Panc1 (cell line): Measurements from ENCODE around the gene TNFAIP8L3. TPM values are rescaled to one million over a fixed set of nuclear protein-coding genes. Genes with fewer than 3 reads are reported as not detected.

Experiments
- ATAC-seq: fragments of 200-7000 bp; cut with Tn5 transposase; 2 replicates; pipeline ENCODE4 v1.9.1; 2020; ENCODE audit warnings: mild to moderate bottlenecking, moderate library complexity
- BruUV-seq: library from RNA; stranded (reverse); fragments of 400-500 nt; replicated peaks from 2 replicates; lab custom pipeline; 2021; lab: Mats Ljungman, UMichigan
- CTCF ChIA-PET: fragments of 300-600 bp; sonication (Branson Sonifier 250); formaldehyde crosslinking; loops from one replicate; lab custom pipeline; 2022; ENCODE audit warnings: antibody characterized with exemption; lab: Charles Lee
- POLR2A ChIA-PET: fragments of 300-600 bp; sonication (Branson Sonifier 250); formaldehyde crosslinking; loops from one replicate; lab custom pipeline; 2022; ENCODE audit warnings: antibody characterized with exemption; lab: Charles Lee
- DNase-seq: peaks from one replicate; pipeline ENCODE4 v3.0.0-alpha.2; 2010; ENCODE audit warnings: low read depth, low spot score
- H3K27ac ChIP-seq: 2 replicates; pipeline ENCODE4 v1.5.1; 2011; ENCODE audit warnings: mild to moderate bottlenecking, low read length, inconsistent platforms
- H3K27me3 ChIP-seq: fragments of 200-500 bp; sonication (Bioruptor generic); 2 replicates; pipeline ENCODE4 v1.6.0; 2014; ENCODE audit warnings: low read length, inconsistent platforms; ENCODE audit not compliant: control insufficient read depth, insufficient read depth
- H3K36me3 ChIP-seq: fragments of 200-500 bp; sonication (Bioruptor generic); 2 replicates; pipeline ENCODE4 v1.5.1; 2014; ENCODE audit warnings: inconsistent platforms, mild to moderate bottlenecking, low read length, moderate library complexity; ENCODE audit not compliant: control insufficient read depth, insufficient read depth
- H3K4me1 ChIP-seq: 2 replicates; pipeline ENCODE4 v1.5.1; 2011; ENCODE audit warnings: inconsistent platforms, mild to moderate bottlenecking, low read length, moderate library complexity; ENCODE audit not compliant: control insufficient read depth, insufficient read depth
- H3K4me3 ChIP-seq, 2 experiments: 2 replicates each; pipeline ENCODE4 v1.5.1; 2011 to 2012; ENCODE audit warnings: low read depth in 2 of 2, low read length in 2 of 2, mild to moderate bottlenecking in 2 of 2, inconsistent platforms in 1 of 2, moderate library complexity in 1 of 2
- H3K9me3 ChIP-seq: fragments of 200-500 bp; sonication (Bioruptor generic); 2 replicates; pipeline ENCODE4 v1.5.1; 2014; ENCODE audit warnings: low read depth, mild to moderate bottlenecking, inconsistent platforms, low read length, moderate library complexity; ENCODE audit not compliant: control insufficient read depth, insufficient read depth
- CTCF ChIP-seq: fragments of 450-650 bp; IDR thresholded peaks from 2 replicates; pipeline ENCODE4 v1.5.1; 2017; ENCODE audit warnings: mild to moderate bottlenecking
- POLR2AphosphoS5 ChIP-seq: IDR thresholded peaks from 2 replicates; pipeline ENCODE4 v1.6.1; 2012; ENCODE audit warnings: mild to moderate bottlenecking, low read depth, low read length, moderate library complexity
- REST ChIP-seq, 2 experiments: IDR thresholded peaks; 2 replicates each; pipeline ENCODE4 v1.6.1; 2011 to 2012; ENCODE audit warnings: low read depth in 2 of 2, control low read depth in 1 of 2, low read length in 1 of 2, mild to moderate bottlenecking in 1 of 2, moderate library complexity in 1 of 2; ENCODE audit not compliant: insufficient read depth in 1 of 2
- SIN3A ChIP-seq: IDR thresholded peaks from 2 replicates; pipeline ENCODE4 v1.6.1; 2012; ENCODE audit warnings: low read depth, mild to moderate bottlenecking, low read length, moderate library complexity, borderline replicate concordance; ENCODE audit not compliant: insufficient read depth
- TCF7L2 ChIP-seq: IDR thresholded peaks from 2 replicates; pipeline ENCODE4 v1.6.1; 2011; ENCODE audit warnings: mild to moderate bottlenecking, low read depth, low read length, inconsistent platforms
- in situ Hi-C: cut with HindIII; loops from 2 replicates; pipeline ENCODE4 v1.10.0; 2016; ENCODE audit warnings: low sequenced_read_pairs, low pct_unique_long_range_greater_than_20kb
- intact Hi-C: fragments of 100-400 bp; cut with micrococcal nuclease; formaldehyde crosslinking; loops from one replicate; pipeline ENCODE4 v1.10.0; 2022; ENCODE audit not compliant: unreplicated experiment
- total RNA-seq: library from RNA; stranded (reverse); gene quantifications from one replicate; pipeline ENCODE4 v1.2.1, GENCODE V29; 2021; ENCODE audit not compliant: unreplicated experiment

TNFAIP8L3 gene
- total RNA-seq, 1 experiment from 2014 or later = 1.0 TPM

GRCh38 chr15:51044037-51044727 is 50.5 kb downstream of the TNFAIP8L3 start:
- Histone ChIP-seq H3K36me3 (no peaks in the 10 kb centered on the region), H3K27me3 (no peaks in the 10 kb centered on the region), H3K27ac (no peak overlapping the region), H3K4me1 (no peaks in the 10 kb centered on the region), H3K9me3 (no peaks in the 10 kb centered on the region), H3K4me3 (no peak overlapping the region)
- in situ Hi-C loops (no loop called here), intact Hi-C loops (no loop called here)
- ATAC-seq (no peak), DNase-seq (no peak)
- ChIA-PET POLR2A (no interaction called here), CTCF (no interaction called here)
- no peak for TF ChIP-seq CTCF
- no peak for TF ChIP-seq POLR2AphosphoS5
- no peak for TF ChIP-seq SIN3A
- no peak for TF ChIP-seq TCF7L2
- no peak for TF ChIP-seq REST (IDR thresholded peaks at IDR 0.05; ENCODE audit: insufficient read depth in 1 of 2, low read depth in 2 of 2, low read length in 1 of 2)
- BruUV-seq = no TSS peak

GRCh38 chr15:51038974-51039319 is 55.8 kb downstream of the TNFAIP8L3 start:
- peaks cover 4% of the 10 kb centered on the region for H3K4me1 ChIP-seq
- H3K27me3 ChIP-seq = no peaks in the 10 kb centered on the region
- CTCF ChIA-PET = interaction anchor here (0.6 kb wide), 1 partner anchor 93 kb away, joined by 7 read pairs; no protein-coding TSS in a partner anchor
- H3K36me3 ChIP-seq = no peaks in the 10 kb centered on the region
- in situ Hi-C loops (no loop called here), intact Hi-C loops (no loop called here)
- no peaks in the 10 kb centered on the region for H3K9me3 ChIP-seq
- no peak overlapping the region for H3K4me3 ChIP-seq
- POLR2A ChIA-PET = interaction anchor here (0.7 kb wide), 1 partner anchor 10 kb away, joined by 8 read pairs; no protein-coding TSS in a partner anchor
- no peak overlapping the region for H3K27ac ChIP-seq
- DNase-seq (no peak), ATAC-seq (no peak; the same call in 1 of the 2 replicates)
- TF ChIP-seq REST (IDR thresholded peaks at IDR 0.05; ENCODE audit: insufficient read depth in 1 of 2, low read depth in 2 of 2, low read length in 1 of 2) (no peak), POLR2AphosphoS5 (no peak), TCF7L2 (no peak), SIN3A (no peak), CTCF (no peak)
- BruUV-seq = no TSS peak
